GM21528 (cell line): Measurements from ENCODE around the gene VAMP7.
"Not testable (repeated sequence)": the region's sequence is repeated elsewhere in the genome, so short reads cannot be mapped to it uniquely, and the experiment has no call there.

Experiments
- ATAC-seq: cut with Tn5 transposase; IDR thresholded peaks from one replicate; pipeline ENCODE4 v1.9.1; 2021; ENCODE audit warnings: mild to moderate bottlenecking, moderate library complexity; ENCODE audit not compliant: unreplicated experiment, low FRiP score

Gene VAMP7, protein sequence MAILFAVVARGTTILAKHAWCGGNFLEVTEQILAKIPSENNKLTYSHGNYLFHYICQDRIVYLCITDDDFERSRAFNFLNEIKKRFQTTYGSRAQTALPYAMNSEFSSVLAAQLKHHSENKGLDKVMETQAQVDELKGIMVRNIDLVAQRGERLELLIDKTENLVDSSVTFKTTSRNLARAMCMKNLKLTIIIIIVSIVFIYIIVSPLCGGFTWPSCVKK

GRCh38 chrX:155881158-155881993, at the start of gene VAMP7:
Gene VAMP7, plus strand, starts transcription at chrX:155881345. Its CDS starts 8,122 bp downstream, at chrX:155889467.
- peak; percentile 97 for ATAC-seq

GRCh38 chrX:155841232-155841631, 39.9 kb upstream of the VAMP7 start:
- ATAC-seq, result no peak

- ATAC-seq, result not testable (repeated sequence)
Measured at GRCh38 chrX:155851786-155852185, 29.4 kb upstream of the VAMP7 start.

GRCh38 chrX:155857561-155857960, 23.6 kb upstream of the VAMP7 start:
- ATAC-seq, result no peak

DNA sequence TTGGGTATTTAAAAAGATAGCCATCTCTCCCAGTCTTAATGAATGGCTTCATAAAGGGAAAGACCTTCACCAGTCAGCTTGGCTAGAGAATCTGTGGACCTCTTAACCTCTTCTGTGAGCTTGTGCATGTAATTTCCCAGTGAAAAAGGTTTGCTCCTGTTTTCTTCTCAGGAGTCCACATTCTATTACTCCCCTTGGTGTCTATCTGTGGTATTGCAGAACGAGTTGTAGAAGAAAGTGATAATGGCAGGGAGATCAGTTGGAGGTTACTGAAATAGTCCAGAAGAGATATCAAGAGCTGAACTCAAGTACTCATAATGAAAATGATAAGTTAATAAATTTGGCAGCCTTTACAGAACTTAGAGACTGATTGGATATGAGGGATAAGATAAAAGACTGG, 16.5 kb upstream of the VAMP7 start:
- no peak for ATAC-seq

DNA sequence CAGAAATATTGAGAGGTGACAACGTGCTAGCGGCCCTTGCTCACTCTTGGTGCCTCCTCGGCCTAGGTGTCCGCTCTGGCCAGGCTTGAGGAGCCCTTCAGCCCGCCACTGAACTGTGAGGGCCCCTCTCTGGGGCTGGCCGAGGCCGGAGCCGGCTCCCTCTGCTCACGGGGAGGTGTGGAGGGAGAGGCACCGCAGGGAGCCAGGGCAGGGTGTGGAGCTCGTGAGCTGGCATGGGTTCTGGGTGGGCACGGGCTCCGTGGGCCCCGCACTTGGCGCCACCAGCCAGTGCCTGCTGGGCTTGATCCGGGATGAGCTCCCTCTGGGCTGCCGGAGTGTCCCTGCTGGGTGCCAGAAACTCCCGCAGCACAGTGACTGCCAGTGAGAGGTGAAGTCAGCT, 16.0 kb upstream of the VAMP7 start:
- no peak for ATAC-seq

DNA sequence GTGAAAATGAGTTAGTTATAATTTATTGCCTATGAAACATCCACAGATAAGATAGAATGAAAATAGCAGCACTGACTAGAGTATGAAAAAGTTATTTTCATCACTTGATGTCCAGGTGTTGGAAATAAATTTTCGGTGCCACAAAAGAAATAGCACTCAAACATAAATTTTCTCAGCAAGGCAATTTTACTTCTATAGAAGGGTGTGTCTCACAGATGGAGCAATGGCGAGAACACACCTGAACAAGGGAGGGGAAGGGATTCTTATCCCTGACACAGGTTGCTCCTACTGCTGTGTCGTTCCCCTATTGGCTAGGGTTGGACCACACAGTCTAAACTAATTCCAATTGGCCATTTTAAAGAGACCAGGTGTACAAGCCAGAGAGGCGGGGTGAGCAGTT, 13.3 kb upstream of the VAMP7 start:
- ATAC-seq, result no peak

- ATAC-seq, result no peak
Measured at GRCh38 chrX:155870958-155871357, 10.2 kb upstream of the VAMP7 start.

DNA sequence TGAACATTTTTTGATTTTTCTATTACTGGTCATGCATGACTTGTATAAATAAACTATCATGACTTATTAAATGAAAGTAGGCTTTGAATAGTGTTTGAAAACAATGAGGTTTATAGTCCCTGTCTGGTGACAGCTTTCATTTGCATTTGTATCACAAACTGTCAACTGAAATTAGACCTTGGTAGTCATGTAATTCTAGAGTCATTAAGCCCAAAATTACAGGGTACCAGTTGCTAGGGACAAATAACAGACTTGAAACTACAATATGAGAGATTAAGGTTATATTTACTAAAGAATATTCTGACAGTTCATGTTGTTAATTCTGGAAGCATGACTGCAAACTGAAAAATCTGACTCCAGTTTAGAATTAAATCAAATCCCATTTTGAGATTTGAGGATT, 9.2 kb upstream of the VAMP7 start:
- no peak for ATAC-seq

GRCh38 chrX:155873188-155873587, 8.0 kb upstream of the VAMP7 start:
- ATAC-seq, result no peak

DNA sequence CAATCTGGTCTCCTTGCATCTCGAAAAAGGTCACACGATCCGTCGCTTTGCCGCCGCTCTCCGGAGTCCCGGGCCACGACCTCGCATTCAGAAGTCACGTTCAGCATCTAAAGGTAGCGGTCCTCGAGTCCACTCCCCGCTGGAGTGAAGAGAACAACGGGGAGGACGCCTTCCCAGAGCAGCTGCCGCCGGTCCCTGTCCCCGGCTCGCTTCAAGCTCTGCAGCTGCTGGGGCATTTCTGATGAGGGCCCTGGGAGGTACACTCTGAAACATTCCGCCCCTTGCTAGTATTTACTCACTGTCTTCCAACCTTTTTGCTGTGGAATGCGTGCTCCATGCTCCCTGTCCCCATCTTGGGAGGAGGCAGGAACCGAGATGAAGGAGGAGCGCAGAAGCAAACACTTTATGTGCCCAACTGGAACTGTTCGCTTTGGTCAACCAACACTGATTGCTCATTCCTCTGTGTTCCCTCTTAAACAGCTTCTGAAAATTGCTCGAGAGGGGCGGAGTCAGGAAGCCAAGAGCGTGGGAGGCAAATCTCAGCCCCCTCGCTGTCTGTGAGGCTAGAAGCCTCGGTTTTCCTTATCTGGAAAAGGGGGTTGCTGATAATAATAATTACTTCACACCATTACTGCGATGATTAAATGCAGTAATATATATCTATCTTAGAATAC, 6.4 kb upstream of the VAMP7 start:
- ATAC-seq, result no peak

DNA sequence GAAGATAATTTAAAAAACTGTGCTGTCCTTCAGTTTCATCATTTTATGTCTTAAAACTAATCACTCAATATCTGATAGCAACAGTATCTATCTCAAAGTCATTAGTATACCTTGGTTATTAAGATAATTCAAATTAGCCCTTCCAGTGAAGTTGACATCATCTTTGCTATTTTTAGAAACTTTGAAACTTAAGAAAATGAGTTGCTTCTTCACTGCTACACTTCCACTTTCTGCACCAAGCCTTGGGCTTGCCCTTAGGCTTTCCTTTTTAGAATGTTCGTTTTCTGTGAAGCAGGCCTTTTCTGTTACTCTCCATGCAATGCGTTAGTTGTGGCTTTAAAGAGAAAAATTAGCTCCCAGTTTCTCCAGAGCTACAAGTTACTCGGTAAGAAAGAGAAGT, 4.4 kb upstream of the VAMP7 start:
- ATAC-seq, result no peak

DNA sequence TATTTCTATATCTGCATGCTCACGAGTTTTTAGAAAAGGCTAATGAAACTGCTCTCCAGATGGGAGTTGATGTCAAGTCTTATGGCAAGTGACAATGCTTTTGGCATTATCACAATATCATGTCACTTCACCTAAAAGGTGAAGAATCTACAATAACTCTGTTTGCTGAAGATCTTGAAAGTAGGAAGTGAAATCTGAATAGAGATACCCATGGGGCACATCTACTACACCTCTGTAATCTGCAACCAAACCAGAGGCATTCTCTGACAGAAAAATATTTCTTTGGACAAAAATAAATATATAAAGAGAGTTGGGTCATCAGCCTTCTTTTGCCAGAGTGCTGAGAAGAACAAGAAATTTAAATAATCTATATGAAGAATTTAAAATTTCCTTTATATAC, 3.9 kb upstream of the VAMP7 start:
- no peak for ATAC-seq

DNA sequence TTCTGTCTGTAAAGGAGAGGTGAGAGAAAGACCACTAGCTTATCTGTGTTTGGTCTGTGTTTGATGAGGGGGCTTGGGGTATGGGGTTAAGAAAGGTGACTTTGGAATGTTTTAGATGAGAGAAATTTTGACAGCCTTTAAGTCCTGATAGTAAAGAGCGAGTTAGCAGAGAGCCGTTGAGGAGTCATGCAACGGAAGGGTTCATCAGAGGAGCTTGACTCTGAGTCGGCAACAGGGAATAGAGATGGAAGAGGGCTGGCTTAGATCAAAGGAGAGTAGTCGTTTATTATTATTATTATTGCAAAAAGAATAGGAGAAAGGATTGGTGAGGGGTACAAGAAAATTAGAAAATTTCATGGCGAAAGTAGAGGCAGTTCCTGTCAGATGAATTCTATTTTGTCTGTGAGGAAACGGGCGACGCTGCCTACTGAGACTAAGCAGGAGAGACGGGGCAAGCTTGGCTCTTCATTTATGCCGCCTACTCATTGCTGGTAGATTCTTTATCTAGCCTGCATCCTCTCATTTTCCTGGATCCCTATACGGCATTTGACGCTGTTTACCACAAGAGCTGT, 473 bp upstream of the VAMP7 start:
- peak; percentile 35 for ATAC-seq

- no peak for ATAC-seq
Measured at GRCh38 chrX:155886409-155886808, 5.3 kb downstream of the VAMP7 start.

DNA sequence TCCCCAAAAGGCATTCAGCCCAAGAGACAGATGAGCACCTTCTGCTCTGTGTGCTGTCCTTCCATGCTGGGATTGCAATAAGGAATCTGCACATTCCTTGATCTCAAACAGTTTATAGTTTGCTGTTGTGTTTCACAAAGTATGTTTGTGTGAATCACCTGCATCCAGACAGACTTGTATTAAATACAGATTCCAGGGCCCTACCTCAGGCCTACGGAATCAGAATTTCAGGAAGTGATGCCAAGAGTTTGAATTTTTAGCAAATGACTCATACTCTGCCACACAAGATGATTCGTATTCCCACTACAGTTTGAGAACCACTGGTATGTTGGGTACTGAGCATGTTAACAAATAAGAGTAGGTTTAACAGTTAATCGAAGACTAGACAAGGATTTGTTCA, 7.0 kb downstream of the VAMP7 start:
- no peak for ATAC-seq

DNA sequence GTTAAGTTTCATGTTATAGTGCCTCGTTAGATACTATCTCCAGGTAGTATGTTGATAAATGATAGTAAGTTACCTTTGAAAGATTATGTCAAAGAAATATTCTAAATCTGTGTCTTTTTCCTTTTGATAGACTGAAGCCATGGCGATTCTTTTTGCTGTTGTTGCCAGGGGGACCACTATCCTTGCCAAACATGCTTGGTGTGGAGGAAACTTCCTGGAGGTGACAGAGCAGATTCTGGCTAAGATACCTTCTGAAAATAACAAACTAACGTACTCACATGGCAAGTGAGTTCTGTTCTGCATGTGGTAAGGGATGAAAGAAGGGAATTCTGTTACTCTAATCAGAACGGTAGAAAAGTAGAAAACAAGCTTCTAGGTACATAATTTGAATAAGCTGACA, 8.2 kb downstream of the VAMP7 start:
- ATAC-seq, result no peak

DNA sequence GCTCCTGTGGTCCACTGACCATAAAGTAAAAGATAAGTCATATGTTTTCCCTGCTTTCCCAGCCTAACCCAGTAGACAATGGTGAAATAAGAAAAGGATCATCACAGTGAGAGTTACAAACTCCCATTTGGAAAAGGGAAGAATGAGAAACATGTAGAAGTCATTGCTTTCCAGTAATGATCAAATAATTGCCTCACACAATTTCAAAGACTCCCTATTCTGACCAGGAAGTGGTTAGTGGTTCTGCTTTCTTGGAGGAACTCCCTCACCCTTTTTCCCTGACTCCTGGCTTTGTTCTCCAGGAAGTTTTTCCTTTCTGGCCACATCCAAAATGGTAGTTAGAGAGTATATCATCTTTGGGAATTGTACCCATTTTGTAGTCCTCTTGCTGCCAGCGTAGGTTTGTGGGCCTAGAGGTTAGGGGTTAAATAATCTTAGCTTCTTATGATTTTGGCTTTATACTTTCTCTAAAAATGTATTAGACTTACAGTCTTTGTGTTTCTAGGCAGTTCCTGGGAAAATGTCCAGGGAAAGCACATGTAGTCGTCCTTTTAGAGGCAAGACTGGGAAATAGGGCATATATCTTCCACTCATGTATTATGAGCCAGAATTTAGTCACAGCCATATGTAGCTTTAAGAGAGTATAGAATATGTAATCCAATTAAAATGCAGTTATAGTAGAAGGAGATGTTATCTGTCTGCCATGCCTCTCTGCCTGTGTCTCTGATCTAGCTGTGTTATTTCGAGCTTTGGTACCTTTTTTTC, 10.5 kb downstream of the VAMP7 start:
- ATAC-seq, result no peak

- no peak for ATAC-seq
Measured at GRCh38 chrX:155893521-155893920, 12.4 kb downstream of the VAMP7 start.

- ATAC-seq, result no peak
Measured at GRCh38 chrX:155896512-155896911, 15.4 kb downstream of the VAMP7 start.
